WTC11 (cell line): Measurements from ENCODE around the gene NEB. TPM values are rescaled to one million over a fixed set of nuclear protein-coding genes. Genes with fewer than 3 reads are reported as not detected.
"Not testable (repeated sequence)": the region's sequence is repeated elsewhere in the genome, so short reads cannot be mapped to it uniquely, and the experiment has no call there.

Experiments used
- ATAC-seq: fragments of 200-7000 bp; cut with Tn5 transposase; 2 replicates; pipeline ENCODE4 v1.10.0; 2021; ENCODE audit warnings: mild to moderate bottlenecking, moderate library complexity
- CTCF ChIA-PET: fragments of 300-600 bp; sonication (Branson Sonifier 250); formaldehyde crosslinking; loops from one replicate; lab custom pipeline; 2021; ENCODE audit warnings: antibody characterized with exemption; lab: Charles Lee
- POLR2A ChIA-PET: fragments of 350-600 bp; sonication (Branson Sonifier 250); formaldehyde crosslinking; loops from one replicate; lab custom pipeline; 2021; ENCODE audit warnings: antibody characterized with exemption; lab: Charles Lee
- DNase-seq: peaks from one replicate; pipeline ENCODE4 v3.0.0; 2021; ENCODE audit warnings: low spot score
- H3K27ac Mint-ChIP-seq: 2 replicates; pipeline ENCODE4 v1.8.0; 2021; ENCODE audit warnings: mixed read lengths
- H3K27me3 Mint-ChIP-seq: 2 replicates; pipeline ENCODE4 v1.8.0; 2021; ENCODE audit warnings: low read depth, mild to moderate bottlenecking, moderate library complexity, mixed read lengths
- H3K36me3 Mint-ChIP-seq: 2 replicates; pipeline ENCODE4 v1.8.0; 2021; ENCODE audit warnings: mixed read lengths
- H3K4me1 Mint-ChIP-seq: 2 replicates; pipeline ENCODE4 v1.8.0; 2022; ENCODE audit warnings: mixed read lengths
- H3K4me3 Mint-ChIP-seq: 2 replicates; pipeline ENCODE4 v1.8.0; 2021; ENCODE audit warnings: mild to moderate bottlenecking, moderate library complexity, mixed read lengths
- H3K9me3 Mint-ChIP-seq: 2 replicates; pipeline ENCODE4 v1.8.0; 2021; ENCODE audit warnings: mixed read lengths
- GRHL2 ChIP-seq: fragments of 250-450 bp; sonication (Bioruptor Pico); IDR thresholded peaks from 2 replicates; pipeline ENCODE4 v1.8.0; 2022; ENCODE audit warnings: mild to moderate bottlenecking, moderate library complexity; ENCODE audit not compliant: insufficient replicate concordance, severe bottlenecking
- NFATC4 ChIP-seq: fragments of 250-450 bp; sonication (Bioruptor Pico); IDR thresholded peaks from 2 replicates; pipeline ENCODE4 v1.9.0; 2021; ENCODE audit warnings: mild to moderate bottlenecking
- NFYB ChIP-seq: sonication (generic); formaldehyde crosslinking; conservative IDR thresholded peaks from 2 replicates; pipeline ENCODE4 v1.8.0; 2022; ENCODE audit warnings: low read depth, missing genetic modification reagents
- TP53 ChIP-seq: sonication (generic); formaldehyde crosslinking; IDR thresholded peaks from 2 replicates; pipeline ENCODE4 v1.8.1; 2023; ENCODE audit warnings: mild to moderate bottlenecking, missing genetic modification reagents
- ZNF121 ChIP-seq: sonication (generic); formaldehyde crosslinking; IDR thresholded peaks from 2 replicates; pipeline ENCODE4 v1.8.0; 2023; ENCODE audit warnings: missing genetic modification reagents
- ZNF263 ChIP-seq: sonication (generic); formaldehyde crosslinking; IDR thresholded peaks from 2 replicates; pipeline ENCODE4 v1.8.1; 2022; ENCODE audit warnings: low read depth, mild to moderate bottlenecking, moderate library complexity, missing genetic modification reagents
- ZNF317 ChIP-seq: sonication (generic); formaldehyde crosslinking; IDR thresholded peaks from 2 replicates; pipeline ENCODE4 v1.8.1; 2023; ENCODE audit warnings: low read depth, mild to moderate bottlenecking, moderate library complexity, missing genetic modification reagents, borderline replicate concordance
- total RNA-seq: library from RNA; stranded (reverse); gene quantifications from 3 replicates; pipeline ENCODE4 v1.2.3, GENCODE V29; 2021
- TF ChIP-seq, protein P1 (sequence below): sonication (generic); formaldehyde crosslinking; IDR thresholded peaks from 2 replicates; pipeline ENCODE4 v1.8.1; 2022; ENCODE audit warnings: mild to moderate bottlenecking, moderate library complexity, missing genetic modification reagents
- TF ChIP-seq, protein P2 (sequence below): sonication (generic); formaldehyde crosslinking; conservative IDR thresholded peaks from 2 replicates; pipeline ENCODE4 v1.8.1; 2023; ENCODE audit warnings: mild to moderate bottlenecking, low read depth, missing genetic modification reagents, moderate library complexity
- TF ChIP-seq, protein P3 (sequence below): sonication (generic); formaldehyde crosslinking; IDR thresholded peaks from 2 replicates; pipeline ENCODE4 v1.8.1; 2023; ENCODE audit warnings: mild to moderate bottlenecking, missing genetic modification reagents, moderate library complexity
- TF ChIP-seq, protein P4 (sequence below): sonication (generic); formaldehyde crosslinking; IDR thresholded peaks from 2 replicates; pipeline ENCODE4 v1.8.1; 2023; ENCODE audit warnings: mild to moderate bottlenecking, missing genetic modification reagents
- TF ChIP-seq, protein P5 (sequence below): fragments of 250-450 bp; sonication (Bioruptor Pico); IDR thresholded peaks from 2 replicates; pipeline ENCODE4 v1.9.0; 2021; ENCODE audit warnings: mild to moderate bottlenecking, borderline replicate concordance
- TF ChIP-seq, protein P6 (sequence below): sonication (generic); formaldehyde crosslinking; IDR thresholded peaks from 2 replicates; pipeline ENCODE4 v1.8.0; 2022; ENCODE audit warnings: mild to moderate bottlenecking, missing genetic modification reagents
- TF ChIP-seq, protein P7 (sequence below): sonication (generic); formaldehyde crosslinking; IDR thresholded peaks from 2 replicates; pipeline ENCODE4 v1.8.0; 2022; ENCODE audit warnings: mild to moderate bottlenecking, missing genetic modification reagents
- TF ChIP-seq, protein P8 (sequence below): fragments of 250-450 bp; sonication (Bioruptor Pico); IDR thresholded peaks from 2 replicates; pipeline ENCODE4 v2.1.2; 2022; ENCODE audit warnings: mild to moderate bottlenecking, moderate library complexity

The NEB gene
- total RNA-seq, 1 experiment from 2014 or later = 1.9 TPM

DNA sequence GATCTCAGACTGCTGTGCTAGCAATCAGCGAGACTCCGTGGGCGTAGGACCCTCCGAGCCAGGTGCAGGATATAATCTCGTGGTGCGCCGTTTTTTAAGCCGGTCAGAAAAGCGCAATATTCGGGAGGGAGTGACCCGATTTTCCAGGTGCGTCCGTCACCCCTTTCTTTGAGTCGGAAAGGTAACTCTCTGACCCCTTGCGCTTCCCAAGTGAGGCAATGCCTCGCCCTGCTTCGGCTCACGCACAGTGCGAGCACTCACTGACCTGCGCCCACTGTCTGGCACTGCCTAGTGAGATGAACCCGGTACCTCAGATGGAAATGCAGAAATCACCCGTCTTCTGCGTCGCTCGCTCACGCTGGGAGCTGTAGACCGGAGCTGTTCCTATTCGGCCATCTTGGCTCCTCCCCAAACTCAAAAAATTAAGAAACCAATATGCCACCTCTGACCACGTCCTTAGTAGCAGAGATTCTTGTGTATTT lies 29.8 kb downstream of the NEB start:
- H3K36me3 Mint-ChIP-seq, DNase-seq, CTCF ChIA-PET, POLR2A ChIA-PET, H3K4me1 Mint-ChIP-seq, H3K27me3 Mint-ChIP-seq, ATAC-seq: not testable (repeated sequence)
- H3K27ac Mint-ChIP-seq = peak overlapping the region; percentile 79
- H3K9me3 Mint-ChIP-seq = peaks cover 17% of the 10 kb centered on the region
- H3K4me3 Mint-ChIP-seq = peak overlapping the region; percentile 52

DNA sequence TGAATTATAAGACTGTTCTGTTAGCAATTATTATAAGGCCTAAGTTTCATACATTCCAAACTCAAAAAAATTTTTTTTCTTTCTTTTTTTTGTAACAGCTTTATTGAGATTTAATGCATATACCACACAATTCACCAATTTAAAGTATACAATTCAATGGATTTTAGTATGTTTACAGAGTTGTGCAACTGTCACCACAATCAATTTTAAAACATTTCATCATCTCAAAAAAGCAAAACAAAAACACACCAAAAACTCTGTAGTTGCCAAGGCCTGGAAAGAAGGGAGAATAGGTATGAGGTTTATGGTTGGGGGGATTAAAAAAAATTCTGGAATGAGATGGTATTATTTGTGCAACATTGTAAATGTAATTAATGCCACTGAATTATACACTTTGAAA lies 36.1 kb downstream of the NEB start:
- H3K4me3 Mint-ChIP-seq, H3K27me3 Mint-ChIP-seq, POLR2A ChIA-PET, DNase-seq, CTCF ChIA-PET, H3K4me1 Mint-ChIP-seq, H3K27ac Mint-ChIP-seq, H3K36me3 Mint-ChIP-seq, H3K9me3 Mint-ChIP-seq, ATAC-seq: not testable (repeated sequence)

DNA sequence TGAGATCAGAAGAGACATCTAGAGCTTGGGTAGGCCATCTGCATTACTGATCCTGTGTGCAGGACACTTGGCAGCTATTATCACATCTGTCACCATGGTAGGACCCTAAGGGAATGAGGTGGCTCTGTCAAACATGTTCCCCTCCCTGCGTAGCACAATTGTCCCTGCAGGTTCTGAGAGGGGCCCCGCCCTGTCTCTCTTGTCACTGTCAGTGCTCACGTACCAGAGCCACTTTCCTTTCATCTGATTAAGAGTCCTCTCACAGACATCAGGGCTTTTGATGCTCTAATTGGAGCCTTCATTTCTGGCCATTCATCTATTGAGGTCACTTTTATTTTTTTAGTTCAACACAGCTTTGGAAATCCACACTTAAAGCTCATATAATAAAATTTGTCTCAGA lies 38.5 kb downstream of the NEB start:
- Mint-ChIP-seq H3K27me3 (no peaks in the 10 kb centered on the region), H3K9me3 (no peaks in the 10 kb centered on the region), H3K27ac (no peak overlapping the region), H3K36me3 (no peaks in the 10 kb centered on the region), H3K4me3 (no peak overlapping the region), H3K4me1 (peaks cover 8% of the 10 kb centered on the region; the same call in 1 of the 2 replicates)
- ATAC-seq (no peak), DNase-seq (no peak)
- ChIA-PET POLR2A (no interaction called here), CTCF (interaction anchor here (1.6 kb wide), 1 partner anchor 41 kb away, joined by 4 read pairs; no protein-coding TSS in a partner anchor)
- TF ChIP-seq, protein P1, sequence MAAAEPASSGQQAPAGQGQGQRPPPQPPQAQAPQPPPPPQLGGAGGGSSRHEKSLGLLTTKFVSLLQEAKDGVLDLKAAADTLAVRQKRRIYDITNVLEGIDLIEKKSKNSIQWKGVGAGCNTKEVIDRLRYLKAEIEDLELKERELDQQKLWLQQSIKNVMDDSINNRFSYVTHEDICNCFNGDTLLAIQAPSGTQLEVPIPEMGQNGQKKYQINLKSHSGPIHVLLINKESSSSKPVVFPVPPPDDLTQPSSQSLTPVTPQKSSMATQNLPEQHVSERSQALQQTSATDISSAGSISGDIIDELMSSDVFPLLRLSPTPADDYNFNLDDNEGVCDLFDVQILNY (CRISPR knock-in tag) = no peak
- TF ChIP-seq NFATC4 (CRISPR knock-in tag) (no peak), ZNF317 (no peak), NFYB (CRISPR knock-in tag) (no peak), GRHL2 (CRISPR knock-in tag) (no peak), ZNF263 (CRISPR knock-in tag) (no peak), TP53 (no peak), ZNF121 (no peak)
- TF ChIP-seq, protein P2, sequence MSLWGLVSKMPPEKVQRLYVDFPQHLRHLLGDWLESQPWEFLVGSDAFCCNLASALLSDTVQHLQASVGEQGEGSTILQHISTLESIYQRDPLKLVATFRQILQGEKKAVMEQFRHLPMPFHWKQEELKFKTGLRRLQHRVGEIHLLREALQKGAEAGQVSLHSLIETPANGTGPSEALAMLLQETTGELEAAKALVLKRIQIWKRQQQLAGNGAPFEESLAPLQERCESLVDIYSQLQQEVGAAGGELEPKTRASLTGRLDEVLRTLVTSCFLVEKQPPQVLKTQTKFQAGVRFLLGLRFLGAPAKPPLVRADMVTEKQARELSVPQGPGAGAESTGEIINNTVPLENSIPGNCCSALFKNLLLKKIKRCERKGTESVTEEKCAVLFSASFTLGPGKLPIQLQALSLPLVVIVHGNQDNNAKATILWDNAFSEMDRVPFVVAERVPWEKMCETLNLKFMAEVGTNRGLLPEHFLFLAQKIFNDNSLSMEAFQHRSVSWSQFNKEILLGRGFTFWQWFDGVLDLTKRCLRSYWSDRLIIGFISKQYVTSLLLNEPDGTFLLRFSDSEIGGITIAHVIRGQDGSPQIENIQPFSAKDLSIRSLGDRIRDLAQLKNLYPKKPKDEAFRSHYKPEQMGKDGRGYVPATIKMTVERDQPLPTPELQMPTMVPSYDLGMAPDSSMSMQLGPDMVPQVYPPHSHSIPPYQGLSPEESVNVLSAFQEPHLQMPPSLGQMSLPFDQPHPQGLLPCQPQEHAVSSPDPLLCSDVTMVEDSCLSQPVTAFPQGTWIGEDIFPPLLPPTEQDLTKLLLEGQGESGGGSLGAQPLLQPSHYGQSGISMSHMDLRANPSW (CRISPR knock-in tag) = no peak
- TF ChIP-seq, protein P3, sequence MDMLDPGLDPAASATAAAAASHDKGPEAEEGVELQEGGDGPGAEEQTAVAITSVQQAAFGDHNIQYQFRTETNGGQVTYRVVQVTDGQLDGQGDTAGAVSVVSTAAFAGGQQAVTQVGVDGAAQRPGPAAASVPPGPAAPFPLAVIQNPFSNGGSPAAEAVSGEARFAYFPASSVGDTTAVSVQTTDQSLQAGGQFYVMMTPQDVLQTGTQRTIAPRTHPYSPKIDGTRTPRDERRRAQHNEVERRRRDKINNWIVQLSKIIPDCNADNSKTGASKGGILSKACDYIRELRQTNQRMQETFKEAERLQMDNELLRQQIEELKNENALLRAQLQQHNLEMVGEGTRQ (CRISPR knock-in tag) = no peak
- TF ChIP-seq, protein P4, sequence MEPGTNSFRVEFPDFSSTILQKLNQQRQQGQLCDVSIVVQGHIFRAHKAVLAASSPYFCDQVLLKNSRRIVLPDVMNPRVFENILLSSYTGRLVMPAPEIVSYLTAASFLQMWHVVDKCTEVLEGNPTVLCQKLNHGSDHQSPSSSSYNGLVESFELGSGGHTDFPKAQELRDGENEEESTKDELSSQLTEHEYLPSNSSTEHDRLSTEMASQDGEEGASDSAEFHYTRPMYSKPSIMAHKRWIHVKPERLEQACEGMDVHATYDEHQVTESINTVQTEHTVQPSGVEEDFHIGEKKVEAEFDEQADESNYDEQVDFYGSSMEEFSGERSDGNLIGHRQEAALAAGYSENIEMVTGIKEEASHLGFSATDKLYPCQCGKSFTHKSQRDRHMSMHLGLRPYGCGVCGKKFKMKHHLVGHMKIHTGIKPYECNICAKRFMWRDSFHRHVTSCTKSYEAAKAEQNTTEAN (CRISPR knock-in tag) = no peak
- TF ChIP-seq, protein P5, sequence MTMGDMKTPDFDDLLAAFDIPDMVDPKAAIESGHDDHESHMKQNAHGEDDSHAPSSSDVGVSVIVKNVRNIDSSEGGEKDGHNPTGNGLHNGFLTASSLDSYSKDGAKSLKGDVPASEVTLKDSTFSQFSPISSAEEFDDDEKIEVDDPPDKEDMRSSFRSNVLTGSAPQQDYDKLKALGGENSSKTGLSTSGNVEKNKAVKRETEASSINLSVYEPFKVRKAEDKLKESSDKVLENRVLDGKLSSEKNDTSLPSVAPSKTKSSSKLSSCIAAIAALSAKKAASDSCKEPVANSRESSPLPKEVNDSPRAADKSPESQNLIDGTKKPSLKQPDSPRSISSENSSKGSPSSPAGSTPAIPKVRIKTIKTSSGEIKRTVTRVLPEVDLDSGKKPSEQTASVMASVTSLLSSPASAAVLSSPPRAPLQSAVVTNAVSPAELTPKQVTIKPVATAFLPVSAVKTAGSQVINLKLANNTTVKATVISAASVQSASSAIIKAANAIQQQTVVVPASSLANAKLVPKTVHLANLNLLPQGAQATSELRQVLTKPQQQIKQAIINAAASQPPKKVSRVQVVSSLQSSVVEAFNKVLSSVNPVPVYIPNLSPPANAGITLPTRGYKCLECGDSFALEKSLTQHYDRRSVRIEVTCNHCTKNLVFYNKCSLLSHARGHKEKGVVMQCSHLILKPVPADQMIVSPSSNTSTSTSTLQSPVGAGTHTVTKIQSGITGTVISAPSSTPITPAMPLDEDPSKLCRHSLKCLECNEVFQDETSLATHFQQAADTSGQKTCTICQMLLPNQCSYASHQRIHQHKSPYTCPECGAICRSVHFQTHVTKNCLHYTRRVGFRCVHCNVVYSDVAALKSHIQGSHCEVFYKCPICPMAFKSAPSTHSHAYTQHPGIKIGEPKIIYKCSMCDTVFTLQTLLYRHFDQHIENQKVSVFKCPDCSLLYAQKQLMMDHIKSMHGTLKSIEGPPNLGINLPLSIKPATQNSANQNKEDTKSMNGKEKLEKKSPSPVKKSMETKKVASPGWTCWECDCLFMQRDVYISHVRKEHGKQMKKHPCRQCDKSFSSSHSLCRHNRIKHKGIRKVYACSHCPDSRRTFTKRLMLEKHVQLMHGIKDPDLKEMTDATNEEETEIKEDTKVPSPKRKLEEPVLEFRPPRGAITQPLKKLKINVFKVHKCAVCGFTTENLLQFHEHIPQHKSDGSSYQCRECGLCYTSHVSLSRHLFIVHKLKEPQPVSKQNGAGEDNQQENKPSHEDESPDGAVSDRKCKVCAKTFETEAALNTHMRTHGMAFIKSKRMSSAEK (CRISPR knock-in tag) = no peak
- TF ChIP-seq, protein P6, sequence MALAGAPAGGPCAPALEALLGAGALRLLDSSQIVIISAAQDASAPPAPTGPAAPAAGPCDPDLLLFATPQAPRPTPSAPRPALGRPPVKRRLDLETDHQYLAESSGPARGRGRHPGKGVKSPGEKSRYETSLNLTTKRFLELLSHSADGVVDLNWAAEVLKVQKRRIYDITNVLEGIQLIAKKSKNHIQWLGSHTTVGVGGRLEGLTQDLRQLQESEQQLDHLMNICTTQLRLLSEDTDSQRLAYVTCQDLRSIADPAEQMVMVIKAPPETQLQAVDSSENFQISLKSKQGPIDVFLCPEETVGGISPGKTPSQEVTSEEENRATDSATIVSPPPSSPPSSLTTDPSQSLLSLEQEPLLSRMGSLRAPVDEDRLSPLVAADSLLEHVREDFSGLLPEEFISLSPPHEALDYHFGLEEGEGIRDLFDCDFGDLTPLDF (CRISPR knock-in tag) = no peak
- TF ChIP-seq, protein P7, sequence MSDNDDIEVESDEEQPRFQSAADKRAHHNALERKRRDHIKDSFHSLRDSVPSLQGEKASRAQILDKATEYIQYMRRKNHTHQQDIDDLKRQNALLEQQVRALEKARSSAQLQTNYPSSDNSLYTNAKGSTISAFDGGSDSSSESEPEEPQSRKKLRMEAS (CRISPR knock-in tag) = no peak
- TF ChIP-seq, protein P8, sequence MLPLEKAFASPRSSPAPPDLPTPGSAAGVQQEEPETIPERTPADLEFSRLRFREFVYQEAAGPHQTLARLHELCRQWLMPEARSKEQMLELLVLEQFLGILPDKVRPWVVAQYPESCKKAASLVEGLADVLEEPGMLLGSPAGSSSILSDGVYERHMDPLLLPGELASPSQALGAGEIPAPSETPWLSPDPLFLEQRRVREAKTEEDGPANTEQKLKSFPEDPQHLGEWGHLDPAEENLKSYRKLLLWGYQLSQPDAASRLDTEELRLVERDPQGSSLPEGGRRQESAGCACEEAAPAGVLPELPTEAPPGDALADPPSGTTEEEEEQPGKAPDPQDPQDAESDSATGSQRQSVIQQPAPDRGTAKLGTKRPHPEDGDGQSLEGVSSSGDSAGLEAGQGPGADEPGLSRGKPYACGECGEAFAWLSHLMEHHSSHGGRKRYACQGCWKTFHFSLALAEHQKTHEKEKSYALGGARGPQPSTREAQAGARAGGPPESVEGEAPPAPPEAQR (CRISPR knock-in tag) = no peak
